Ascending aorta (tissue), 2 donors: ENCODE results near the gene MYDGF. TPM values are rescaled to one million over a fixed set of nuclear protein-coding genes. Genes with fewer than 3 reads are reported as not detected.

Source experiments
- DNase-seq, 2 donors: peaks; one replicate each; pipeline ENCODE4 v3.0.0-alpha.2; 2019; ENCODE audit warnings: low spot score in 2 of 2
- H3K27ac ChIP-seq, 2 donors: fragments of 200-600 bp; sonication (generic); one replicate each; pipeline ENCODE4 v1.5.1; 2016 to 2017; ENCODE audit warnings: mild to moderate bottlenecking in 1 of 2
- H3K27me3 ChIP-seq: fragments of 200-600 bp; sonication (generic); one replicate; pipeline ENCODE4 v1.5.1; 2017
- H3K36me3 ChIP-seq, 2 donors: fragments of 200-600 bp; sonication (generic); one replicate each; pipeline ENCODE4 v1.5.1; 2016
- H3K4me1 ChIP-seq, 2 donors: fragments of 200-600 bp; sonication (generic); one replicate each; pipeline ENCODE4 v1.5.1; 2016 to 2017; ENCODE audit warnings: mild to moderate bottlenecking in 1 of 2
- H3K4me3 ChIP-seq, 2 donors: fragments of 200-600 bp; sonication (generic); one replicate each; pipeline ENCODE4 v1.5.1; 2016 to 2017; ENCODE audit warnings: mild to moderate bottlenecking in 1 of 2
- H3K9me3 ChIP-seq, 2 donors: fragments of 200-600 bp; sonication (generic); one replicate each; pipeline ENCODE4 v1.5.1; 2016
- CTCF ChIP-seq, 3 experiments: fragments of 200-600 bp in 2 of 3; fragments of 450-650 bp in 1 of 3; sonication (generic) in 2 of 3; IDR thresholded peaks; one replicate each; pipeline ENCODE4 v1.5.1; 2016 to 2019; ENCODE audit warnings: antibody characterized with exemption in 3 of 3, mild to moderate bottlenecking in 1 of 3, moderate library complexity in 1 of 3
- intact Hi-C: fragments of 100-400 bp; cut with DNase I; formaldehyde crosslinking; loops from one replicate; pipeline ENCODE4 v1.15.1; 2023
- total RNA-seq: library from RNA; depleted of rRNA; stranded (reverse); fragments of >200 nt; gene quantifications from one replicate; pipeline ENCODE4 v1.1.0, GENCODE V29; 2016

Gene MYDGF
- total RNA-seq, 1 donor from 2014 or later: 49.0 TPM

- Histone ChIP-seq H3K27me3 (no peaks in the 10 kb centered on the region), H3K4me1 (peaks cover 21 to 34% of the 10 kb centered on the region in 2 donors), H3K9me3 (no peaks in the 10 kb centered on the region), H3K36me3 (peaks cover 44 to 72% of the 10 kb centered on the region in 2 donors), H3K27ac (peak overlapping the region; percentile 45 to 64), H3K4me3 (no peak overlapping the region)
- DNase-seq: no peak
- TF ChIP-seq CTCF (IDR thresholded peaks at IDR 0.05): no peak
- intact Hi-C loops: no loop called here
These were observed 43.9 kb upstream of the MYDGF start for GRCh38 chr19:4714016-4714415.

- peaks cover 38 to 67% of the 10 kb centered on the region in 2 donors for H3K36me3 ChIP-seq
- no peak overlapping the region for H3K4me3 ChIP-seq
- H3K4me1 ChIP-seq: peaks cover 24 to 38% of the 10 kb centered on the region in 2 donors
- no peaks in the 10 kb centered on the region for H3K9me3 ChIP-seq
- no peak for TF ChIP-seq CTCF (IDR thresholded peaks at IDR 0.05)
- DNase-seq: peak; percentile 65 to 90
- H3K27ac ChIP-seq: peak overlapping the region; percentile 54 to 64
- intact Hi-C loops: loop anchor here (1.0 kb wide), 1 partner anchor 10 kb away; the partner anchor contains the start of gene DPP9
- H3K27me3 ChIP-seq: no peaks in the 10 kb centered on the region
These were observed 43.3 kb upstream of the MYDGF start for GRCh38 chr19:4713384-4713951.

DNA sequence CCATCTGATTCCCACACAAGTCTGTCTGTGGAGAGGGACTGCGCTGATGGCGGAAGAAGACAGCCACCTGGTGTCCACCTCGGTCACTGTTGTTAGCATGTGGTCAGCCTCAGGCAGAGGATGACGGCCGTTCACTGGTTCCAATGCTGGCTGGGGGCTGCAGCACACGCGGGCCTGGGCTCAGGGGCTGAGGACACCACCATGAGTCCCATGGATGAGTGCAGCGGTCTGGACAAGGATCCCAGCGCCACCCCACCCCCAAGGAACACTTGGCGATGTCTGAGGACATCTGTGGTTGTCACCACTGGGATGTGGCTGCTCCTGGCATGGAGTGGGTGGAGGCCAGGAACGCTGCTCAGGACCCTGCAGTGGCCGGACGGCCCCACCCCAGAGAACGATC is 42.6 kb upstream of the MYDGF start:
- no peak overlapping the region for H3K4me3 ChIP-seq
- no peaks in the 10 kb centered on the region for H3K27me3 ChIP-seq
- peak overlapping the region; percentile 54 to 64 for H3K27ac ChIP-seq
- H3K36me3 ChIP-seq: peaks cover 32 to 60% of the 10 kb centered on the region in 2 donors
- DNase-seq: no peak
- peaks cover 30 to 45% of the 10 kb centered on the region in 2 donors for H3K4me1 ChIP-seq
- intact Hi-C loops: loop anchor here (1.0 kb wide), 1 partner anchor 11 kb away; the partner anchor contains the start of gene DPP9
- TF ChIP-seq CTCF (IDR thresholded peaks at IDR 0.05): no peak
- no peaks in the 10 kb centered on the region for H3K9me3 ChIP-seq

DNA sequence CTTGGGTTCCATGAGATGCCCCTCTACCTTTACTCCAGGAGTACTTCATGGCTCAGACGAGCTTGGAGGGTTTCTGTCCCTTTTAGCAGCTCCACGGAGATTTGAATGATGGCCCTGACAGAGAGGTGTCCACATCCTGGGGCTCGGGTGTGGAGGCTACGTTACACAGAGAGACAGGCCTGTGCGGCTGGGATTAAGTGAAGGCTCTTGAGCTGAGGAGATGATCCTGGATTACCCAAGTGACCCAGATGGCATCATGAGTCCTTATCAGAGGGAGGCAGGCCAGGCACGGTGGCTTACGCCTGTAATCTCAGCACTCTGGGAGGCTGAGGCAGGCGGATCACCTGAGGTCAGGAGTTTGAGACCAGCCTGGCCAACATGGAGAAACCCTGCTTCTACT is 41.1 kb upstream of the MYDGF start:
- no peaks in the 10 kb centered on the region for H3K9me3 ChIP-seq
- no peak for DNase-seq
- intact Hi-C loops: no loop called here
- H3K36me3 ChIP-seq: peaks cover 23 to 46% of the 10 kb centered on the region in 2 donors
- peaks cover 36 to 53% of the 10 kb centered on the region in 2 donors for H3K4me1 ChIP-seq
- peak overlapping the region in 1 of 2 donors; percentile 78 for H3K27ac ChIP-seq
- no peak overlapping the region for H3K4me3 ChIP-seq
- H3K27me3 ChIP-seq: no peaks in the 10 kb centered on the region
- TF ChIP-seq CTCF (IDR thresholded peaks at IDR 0.05): no peak

- TF ChIP-seq CTCF (IDR thresholded peaks at IDR 0.05): no peak
- H3K9me3 ChIP-seq: no peaks in the 10 kb centered on the region
- peak overlapping the region; percentile 78 to 80 for H3K27ac ChIP-seq
- peak overlapping the region in 1 of 2 donors; percentile 6 for H3K4me3 ChIP-seq
- no peaks in the 10 kb centered on the region for H3K27me3 ChIP-seq
- intact Hi-C loops: no loop called here
- peaks cover 22 to 54% of the 10 kb centered on the region in 2 donors for H3K36me3 ChIP-seq
- DNase-seq: no peak
- H3K4me1 ChIP-seq: peaks cover 28 to 44% of the 10 kb centered on the region in 2 donors
These were observed 40.1 kb upstream of the MYDGF start for GRCh38 chr19:4710281-4710600.
